GM18507 (cell line): Measurements from ENCODE around the gene ZNF532.
A peak's percentile ranks its signal among the peaks of the same experiment; 100 is the strongest.

Experiments
- DNase-seq: peaks from one replicate; pipeline ENCODE4 v3.0.0; 2011; ENCODE audit warnings: low read depth; ENCODE audit not compliant: insufficient read length; ENCODE audit errors: extremely low spot score
- FAIRE-seq: peaks from 2 replicates; lab custom pipeline; 2011; peaks lifted over from hg19 to GRCh38; lab: Jason Lieb, UNC

Gene ZNF532

GRCh38 chr18:58866066-58866772 lies 1.5 kb downstream of the ZNF532 start:
- FAIRE-seq: no peak
- no peak for DNase-seq

- FAIRE-seq: no peak
- DNase-seq: no peak
Observed at GRCh38 chr18:58866773-58867150, 2.1 kb downstream of the ZNF532 start.

- DNase-seq (no peak), FAIRE-seq (no peak)
Observed at GRCh38 chr18:58867281-58867961, 2.7 kb downstream of the ZNF532 start.

GRCh38 chr18:58868440-58868839 lies 3.8 kb downstream of the ZNF532 start:
- FAIRE-seq (no peak), DNase-seq (no peak)

- DNase-seq (no peak), FAIRE-seq (no peak)
Observed at GRCh38 chr18:58870130-58870529, 5.5 kb downstream of the ZNF532 start.

GRCh38 chr18:58870621-58871020 lies 5.9 kb downstream of the ZNF532 start:
- FAIRE-seq (no peak), DNase-seq (no peak)

GRCh38 chr18:58871514-58872420 lies 7.1 kb downstream of the ZNF532 start:
- no peak for FAIRE-seq

GRCh38 chr18:58878640-58879039 lies 14.0 kb downstream of the ZNF532 start:
- no peak for DNase-seq
- FAIRE-seq: no peak

More at GRCh38 chr18:58871514-58872420, 7.1 kb downstream of the ZNF532 start:
- DNase-seq: no peak

- FAIRE-seq (no peak), DNase-seq (no peak)
Observed at GRCh38 chr18:58881477-58881876, 16.8 kb downstream of the ZNF532 start.

GRCh38 chr18:58882044-58882443 lies 17.4 kb downstream of the ZNF532 start:
- FAIRE-seq: no peak
- no peak for DNase-seq

- no peak for FAIRE-seq
- DNase-seq: no peak
Observed at GRCh38 chr18:58882686-58883085, 18.0 kb downstream of the ZNF532 start.

- DNase-seq (no peak), FAIRE-seq (no peak)
Observed at GRCh38 chr18:58884680-58885079, 20.0 kb downstream of the ZNF532 start.

- DNase-seq: no peak
- FAIRE-seq: no peak
Observed at GRCh38 chr18:58886431-58886830, 21.8 kb downstream of the ZNF532 start.

- DNase-seq (no peak), FAIRE-seq (peak; percentile 12)
Observed at GRCh38 chr18:58886864-58887612, 22.4 kb downstream of the ZNF532 start.

- DNase-seq: no peak
Observed at GRCh38 chr18:58887613-58887963, 22.9 kb downstream of the ZNF532 start.

GRCh38 chr18:58891776-58892175 lies 27.1 kb downstream of the ZNF532 start:
- FAIRE-seq: no peak
- DNase-seq: no peak

More at GRCh38 chr18:58887613-58887963, 22.9 kb downstream of the ZNF532 start:
- FAIRE-seq: peak; percentile 94

- FAIRE-seq (no peak), DNase-seq (no peak)
Observed at GRCh38 chr18:58892488-58892887, 27.8 kb downstream of the ZNF532 start.

- DNase-seq (no peak), FAIRE-seq (no peak)
Observed at GRCh38 chr18:58893388-58894099, 28.9 kb downstream of the ZNF532 start.

GRCh38 chr18:58894930-58895329 lies 30.3 kb downstream of the ZNF532 start:
- DNase-seq (no peak), FAIRE-seq (no peak)
